Measurements from ENCODE around the gene FAM98B.

FAM98B gene

GRCh38 chr15:38460543-38460942, 6.6 kb downstream of the FAM98B start:
- in situ Hi-C loops (cut with MboI; ENCODE audit: low sequenced_read_pairs), result loop anchor here (25.0 kb wide), 1 partner anchor 227 kb away; no protein-coding TSS in a partner anchor

- in situ Hi-C loops (cut with MboI; ENCODE audit: low sequenced_read_pairs), result loop anchor here (25.0 kb wide), 1 partner anchor 226 kb away; no protein-coding TSS in a partner anchor
Measured at GRCh38 chr15:38461066-38461833, 7.3 kb downstream of the FAM98B start.

GRCh38 chr15:38463893-38464292, 10.0 kb downstream of the FAM98B start:
- in situ Hi-C loops (cut with MboI; ENCODE audit: low sequenced_read_pairs), result loop anchor here (25.0 kb wide), 1 partner anchor 223 kb away; no protein-coding TSS in a partner anchor

- in situ Hi-C loops (cut with MboI; ENCODE audit: low sequenced_read_pairs), result loop anchor here (25.0 kb wide), 1 partner anchor 223 kb away; no protein-coding TSS in a partner anchor
Measured at GRCh38 chr15:38464675-38465074, 10.7 kb downstream of the FAM98B start.

- in situ Hi-C loops (cut with MboI; ENCODE audit: low sequenced_read_pairs), result loop anchor here (25.0 kb wide), 1 partner anchor 216 kb away; no protein-coding TSS in a partner anchor
Measured at GRCh38 chr15:38470816-38471215, 16.9 kb downstream of the FAM98B start.

- in situ Hi-C loops (cut with MboI; ENCODE audit: low sequenced_read_pairs), result loop anchor here (25.0 kb wide), 1 partner anchor 215 kb away; no protein-coding TSS in a partner anchor
Measured at GRCh38 chr15:38471974-38472373, 18.0 kb downstream of the FAM98B start.

GRCh38 chr15:38474155-38474757, 20.3 kb downstream of the FAM98B start:
- in situ Hi-C loops (cut with MboI; ENCODE audit: low sequenced_read_pairs), result loop anchor here (25.0 kb wide), 1 partner anchor 213 kb away; no protein-coding TSS in a partner anchor

GRCh38 chr15:38475361-38475760, 21.4 kb downstream of the FAM98B start:
- in situ Hi-C loops (cut with MboI; ENCODE audit: low sequenced_read_pairs), result no loop called here

- in situ Hi-C loops (cut with MboI; ENCODE audit: low sequenced_read_pairs), result no loop called here
Measured at GRCh38 chr15:38476120-38476519, 22.2 kb downstream of the FAM98B start.

GRCh38 chr15:38477637-38478036, 23.7 kb downstream of the FAM98B start:
- in situ Hi-C loops (cut with MboI; ENCODE audit: low sequenced_read_pairs), result no loop called here

- in situ Hi-C loops (cut with MboI; ENCODE audit: low sequenced_read_pairs), result no loop called here
Measured at GRCh38 chr15:38479266-38479665, 25.3 kb downstream of the FAM98B start.

GRCh38 chr15:38479756-38480155, 25.8 kb downstream of the FAM98B start:
- in situ Hi-C loops (cut with MboI; ENCODE audit: low sequenced_read_pairs), result no loop called here

GRCh38 chr15:38481113-38481512, 27.2 kb downstream of the FAM98B start:
- in situ Hi-C loops (cut with MboI; ENCODE audit: low sequenced_read_pairs), result no loop called here

- in situ Hi-C loops (cut with MboI; ENCODE audit: low sequenced_read_pairs), result no loop called here
Measured at GRCh38 chr15:38481761-38482160, 27.8 kb downstream of the FAM98B start.

- in situ Hi-C loops (cut with MboI; ENCODE audit: low sequenced_read_pairs), result no loop called here
Measured at GRCh38 chr15:38482572-38482971, 28.6 kb downstream of the FAM98B start.

GRCh38 chr15:38486936-38487335, 33.0 kb downstream of the FAM98B start:
- in situ Hi-C loops (cut with MboI; ENCODE audit: low sequenced_read_pairs), result no loop called here

GRCh38 chr15:38487378-38487777, 33.5 kb downstream of the FAM98B start:
- in situ Hi-C loops (cut with MboI; ENCODE audit: low sequenced_read_pairs), result no loop called here

- in situ Hi-C loops (cut with MboI; ENCODE audit: low sequenced_read_pairs), result no loop called here
Measured at GRCh38 chr15:38490242-38490922, 36.5 kb downstream of the FAM98B start.

GRCh38 chr15:38496151-38496550, 42.2 kb downstream of the FAM98B start:
- in situ Hi-C loops (cut with MboI; ENCODE audit: low sequenced_read_pairs), result no loop called here

- in situ Hi-C loops (cut with MboI; ENCODE audit: low sequenced_read_pairs), result no loop called here
Measured at GRCh38 chr15:38499651-38500050, 45.7 kb downstream of the FAM98B start.

GRCh38 chr15:38503496-38503895, 49.6 kb downstream of the FAM98B start:
- in situ Hi-C loops (cut with MboI; ENCODE audit: low sequenced_read_pairs), result no loop called here
